Naive thymus-derived CD4-positive, alpha-beta T cell (primary cell): ENCODE results near the gene SPACA5. TPM values are rescaled to one million over a fixed set of nuclear protein-coding genes. Genes with fewer than 3 reads are reported as not detected.
A peak's percentile ranks its signal among the peaks of the same experiment; 100 is the strongest.
"Not testable (repeated sequence)": the region's sequence is repeated elsewhere in the genome, so short reads cannot be mapped to it uniquely, and the experiment has no call there.

Experiments
- ATAC-seq: fragments of 150-1000 bp; cut with Tn5 transposase; 2 replicates; pipeline ENCODE4 v1.10.0; 2021; ENCODE audit warnings: mild to moderate bottlenecking, moderate library complexity
- CTCF ChIA-PET: fragments of 350-600 bp; sonication (Branson Sonifier 250); formaldehyde crosslinking; loops from one replicate; lab custom pipeline; 2021; ENCODE audit warnings: antibody characterized with exemption; lab: Charles Lee
- POLR2A ChIA-PET: fragments of 350-600 bp; sonication (Branson Sonifier 250); formaldehyde crosslinking; loops from one replicate; lab custom pipeline; 2021; ENCODE audit warnings: antibody characterized with exemption, inconsistent platforms; lab: Charles Lee
- DNase-seq, 9 donors: peaks; one replicate each; pipeline versions ENCODE4 v3.0.0 to v3.0.0-alpha.2; 2020 to 2022; ENCODE audit warnings: mixed read lengths in 1 of 9
- H3K27ac ChIP-seq: one replicate; pipeline ENCODE4 v1.7.0; 2013; ENCODE audit warnings: mild to moderate bottlenecking, low read depth, low read length, moderate library complexity
- H3K27me3 ChIP-seq, 2 donors: one replicate each; pipeline ENCODE4 v1.7.0; 2013; ENCODE audit warnings: low read length in 2 of 2, mild to moderate bottlenecking in 2 of 2, moderate library complexity in 2 of 2; ENCODE audit not compliant: control insufficient read depth in 2 of 2, insufficient read depth in 2 of 2
- H3K36me3 ChIP-seq, 3 experiments: 1 replicate in 2 of 3; 2 replicates in 1 of 3; pipeline ENCODE4 v1.7.0; 2013; ENCODE audit warnings: low read length in 3 of 3, mild to moderate bottlenecking in 3 of 3, moderate library complexity in 1 of 3; ENCODE audit not compliant: insufficient read depth in 3 of 3, control insufficient read depth in 2 of 3
- H3K4me1 ChIP-seq, 2 donors: one replicate each; pipeline ENCODE4 v1.7.0; 2013; ENCODE audit warnings: low read length in 2 of 2, mild to moderate bottlenecking in 2 of 2, moderate library complexity in 1 of 2; ENCODE audit not compliant: control insufficient read depth in 2 of 2, insufficient read depth in 2 of 2
- H3K4me3 ChIP-seq: 2 replicates; pipeline ENCODE4 v1.7.0; 2013; ENCODE audit warnings: mild to moderate bottlenecking, low read length
- H3K9me3 ChIP-seq, 3 experiments: 1 replicate in 2 of 3; 2 replicates in 1 of 3; pipeline ENCODE4 v1.7.0; 2013; ENCODE audit warnings: low read length in 3 of 3; ENCODE audit not compliant: control insufficient read depth in 2 of 3
- H3K27ac Mint-ChIP-seq, 9 donors: one replicate each; pipeline ENCODE4 v1.8.0; 2020 to 2022; ENCODE audit warnings: mixed read lengths in 9 of 9, mild to moderate bottlenecking in 8 of 9, moderate library complexity in 5 of 9, inconsistent platforms in 2 of 9
- H3K27me3 Mint-ChIP-seq, 5 donors: one replicate each; pipeline ENCODE4 v1.8.0; 2021 to 2022; ENCODE audit warnings: mixed read lengths in 5 of 5, mild to moderate bottlenecking in 1 of 5
- H3K36me3 Mint-ChIP-seq, 5 donors: one replicate each; pipeline ENCODE4 v1.8.0; 2020 to 2022; ENCODE audit warnings: mixed read lengths in 5 of 5, mild to moderate bottlenecking in 3 of 5, inconsistent platforms in 1 of 5
- H3K4me1 Mint-ChIP-seq, 7 donors: one replicate each; pipeline ENCODE4 v1.8.0; 2020 to 2022; ENCODE audit warnings: mixed read lengths in 7 of 7, mild to moderate bottlenecking in 3 of 7, inconsistent platforms in 1 of 7
- H3K4me3 Mint-ChIP-seq, 10 donors: one replicate each; pipeline ENCODE4 v1.8.0; 2020 to 2022; ENCODE audit warnings: mild to moderate bottlenecking in 10 of 10, mixed read lengths in 10 of 10, moderate library complexity in 6 of 10, inconsistent platforms in 2 of 10
- H3K9me3 Mint-ChIP-seq, 11 donors: one replicate each; pipeline ENCODE4 v1.8.0; 2020 to 2022; ENCODE audit warnings: mixed read lengths in 11 of 11, mild to moderate bottlenecking in 4 of 11, inconsistent platforms in 1 of 11, moderate library complexity in 1 of 11
- intact Hi-C, 2 donors: fragments of 100-400 bp; cut with micrococcal nuclease; formaldehyde crosslinking; loops; one replicate each; pipeline ENCODE4 v1.15.1; 2023
- polyA plus RNA-seq, 2 donors: library from polyadenylated mRNA; unstranded; fragments of 300-500 nt; fragmentation: Illumina TruSeq; gene quantifications; one replicate each; pipeline ENCODE4 v1.2.3, GENCODE V29; 2021
- total RNA-seq, 6 experiments: library from RNA in 5 of 6; stranded (reverse) in 5 of 6; gene quantifications; 1 replicate in 5 of 6; 2 replicates in 1 of 6; pipeline ENCODE4 v1.2.3 and lab custom pipeline; 2021 to 2026

The SPACA5 gene
- total and polyA plus RNA-seq, 7 experiments from 2014 or later = 0.59 to 0.60 TPM; not detected in 5

DNA sequence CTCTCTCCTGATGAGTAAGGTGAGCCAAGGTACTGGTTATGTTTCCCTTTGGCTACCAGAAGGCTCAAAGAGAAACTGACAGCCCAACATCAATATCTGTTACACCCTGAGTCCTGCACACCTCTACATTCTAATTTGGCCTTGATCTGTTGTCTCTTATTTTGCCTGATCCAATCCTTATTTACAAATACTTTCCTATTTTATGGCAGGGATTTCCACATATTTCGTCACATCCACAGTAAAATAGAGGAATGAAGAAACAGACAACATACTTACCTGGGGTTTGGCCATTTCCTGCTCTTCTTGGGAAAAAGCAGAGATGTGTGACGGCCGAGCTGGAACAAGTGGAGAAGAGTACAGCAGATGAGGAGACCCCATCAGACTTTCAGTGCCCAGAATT lies 4.5 kb upstream of the SPACA5 start:
- Mint-ChIP-seq H3K9me3 (peaks cover 0 to 3% (median 0%) of the 10 kb centered on the region in 11 donors), H3K4me3 (peak overlapping the region; percentile 37 to 99 (median 82)), H3K27me3 (no peaks in the 10 kb centered on the region), H3K27ac (peak overlapping the region in 8 of 9 donors; percentile 25 to 100 (median 68)), H3K4me1 (peaks cover 7 to 36% (median 28%) of the 10 kb centered on the region in 7 donors), H3K36me3 (peaks cover 0 to 38% (median 19%) of the 10 kb centered on the region in 5 donors)
- H3K4me1 ChIP-seq = peaks cover 0 to 10% of the 10 kb centered on the region in 2 donors
- no peaks in the 10 kb centered on the region for H3K27me3 ChIP-seq
- no peaks in the 10 kb centered on the region for H3K9me3 ChIP-seq
- CTCF ChIA-PET = no interaction called here
- POLR2A ChIA-PET = interaction anchor here (0.5 to 1.0 kb wide), 3 partner anchors 13 to 1268 kb away, joined by 3 to 4 read pairs (median 4); no protein-coding TSS in a partner anchor
- ATAC-seq = no peak
- intact Hi-C loops = loop anchor here in 1 of 2 donors (5.0 kb wide), 1 partner anchor 345 kb away; the partner anchor contains the start of gene UXT
- no peak overlapping the region for H3K4me3 ChIP-seq
- peaks cover 0 to 3% (median 0%) of the 10 kb centered on the region in 3 experiments for H3K36me3 ChIP-seq
- H3K27ac ChIP-seq = peak overlapping the region; percentile 44
- no peak for DNase-seq

DNA sequence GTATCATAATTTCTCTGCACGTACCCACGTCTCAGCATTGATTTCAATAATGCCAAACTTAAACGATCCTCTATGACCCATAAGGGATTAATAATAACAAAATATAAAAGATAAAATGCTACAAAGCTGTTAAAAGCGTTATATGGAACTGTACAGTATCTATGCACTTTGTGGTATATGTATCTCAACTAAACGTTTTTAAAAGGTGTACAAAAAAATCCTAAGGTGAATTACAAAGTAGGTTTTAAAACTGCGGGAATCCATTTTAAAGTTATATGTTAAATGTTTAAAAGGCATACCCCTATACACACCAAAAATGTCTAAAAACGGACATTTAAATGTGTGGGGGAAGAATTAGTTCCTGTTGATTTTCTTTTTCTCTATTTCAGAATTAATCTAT lies 3.9 kb upstream of the SPACA5 start:
- intact Hi-C loops = loop anchor here in 1 of 2 donors (5.0 kb wide), 1 partner anchor 346 kb away; the partner anchor contains the start of gene UXT
- H3K4me1 Mint-ChIP-seq = peaks cover 7 to 36% (median 28%) of the 10 kb centered on the region in 7 donors
- peaks cover 0 to 34% (median 16%) of the 10 kb centered on the region in 5 donors for H3K36me3 Mint-ChIP-seq
- peaks cover 0 to 3% (median 0%) of the 10 kb centered on the region in 3 experiments for H3K36me3 ChIP-seq
- ChIA-PET POLR2A (interaction anchor here (0.5 to 1.0 kb wide), 3 partner anchors 13 to 1268 kb away, joined by 3 to 4 read pairs (median 4); no protein-coding TSS in a partner anchor), CTCF (no interaction called here)
- no peaks in the 10 kb centered on the region for H3K27me3 ChIP-seq
- no peaks in the 10 kb centered on the region for H3K9me3 ChIP-seq
- no peak for ATAC-seq
- H3K27me3 Mint-ChIP-seq = no peaks in the 10 kb centered on the region
- peaks cover 0 to 3% (median 0%) of the 10 kb centered on the region in 11 donors for H3K9me3 Mint-ChIP-seq
- peaks cover 0 to 10% of the 10 kb centered on the region in 2 donors for H3K4me1 ChIP-seq
- peak overlapping the region in 7 of 9 donors; percentile 32 to 100 (median 98) for H3K27ac Mint-ChIP-seq
- no peak overlapping the region for H3K4me3 ChIP-seq
- H3K27ac ChIP-seq = peak overlapping the region; percentile 74
- DNase-seq = no peak
- H3K4me3 Mint-ChIP-seq = peak overlapping the region in 9 of 10 donors; percentile 53 to 99 (median 95)

DNA sequence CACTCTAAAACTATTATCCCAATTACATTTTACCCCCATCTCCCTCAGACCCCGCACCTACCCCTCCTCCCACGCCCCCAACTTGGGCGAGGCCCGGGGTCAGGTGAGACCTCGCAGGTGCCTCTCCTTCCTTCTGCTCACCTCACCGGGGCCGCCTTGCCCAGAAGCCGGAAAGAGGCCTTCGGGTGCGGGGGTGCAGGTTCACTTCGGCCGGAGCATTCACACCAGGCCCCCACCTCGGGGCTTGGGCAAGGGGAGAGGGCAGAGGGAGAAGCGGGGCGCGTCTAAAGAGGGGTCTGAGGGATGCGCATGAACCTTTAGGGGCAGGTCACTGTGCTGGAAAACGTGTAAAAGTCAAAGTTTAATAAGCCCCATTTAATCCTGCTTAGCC lies 3.4 kb upstream of the SPACA5 start:
- Histone ChIP-seq H3K4me3 (peak overlapping the region; percentile 90), H3K36me3 (peaks cover 0 to 3% (median 0%) of the 10 kb centered on the region in 3 experiments), H3K9me3 (no peaks in the 10 kb centered on the region), H3K27ac (peak overlapping the region; percentile 74), H3K4me1 (peaks cover 0 to 10% of the 10 kb centered on the region in 2 donors), H3K27me3 (no peaks in the 10 kb centered on the region)
- Mint-ChIP-seq H3K4me1 (peaks cover 7 to 34% (median 28%) of the 10 kb centered on the region in 7 donors), H3K27me3 (no peaks in the 10 kb centered on the region), H3K4me3 (peak overlapping the region; percentile 91 to 99 (median 96)), H3K27ac (peak overlapping the region; percentile 96 to 100 (median 99)), H3K9me3 (peaks cover 0 to 3% (median 0%) of the 10 kb centered on the region in 11 donors), H3K36me3 (peaks cover 0 to 31% (median 12%) of the 10 kb centered on the region in 5 donors)
- intact Hi-C loops = loop anchor here in 1 of 2 donors (5.0 kb wide), 1 partner anchor 346 kb away; the partner anchor contains the start of gene UXT
- POLR2A ChIA-PET = interaction anchor here (0.9 kb wide), 1 partner anchor 18 kb away, joined by 3 read pairs; no protein-coding TSS in a partner anchor
- ATAC-seq (no peak), DNase-seq (peak in 3 of 9 donors; percentile 14 to 26 (median 18))
- CTCF ChIA-PET = no interaction called here

DNA sequence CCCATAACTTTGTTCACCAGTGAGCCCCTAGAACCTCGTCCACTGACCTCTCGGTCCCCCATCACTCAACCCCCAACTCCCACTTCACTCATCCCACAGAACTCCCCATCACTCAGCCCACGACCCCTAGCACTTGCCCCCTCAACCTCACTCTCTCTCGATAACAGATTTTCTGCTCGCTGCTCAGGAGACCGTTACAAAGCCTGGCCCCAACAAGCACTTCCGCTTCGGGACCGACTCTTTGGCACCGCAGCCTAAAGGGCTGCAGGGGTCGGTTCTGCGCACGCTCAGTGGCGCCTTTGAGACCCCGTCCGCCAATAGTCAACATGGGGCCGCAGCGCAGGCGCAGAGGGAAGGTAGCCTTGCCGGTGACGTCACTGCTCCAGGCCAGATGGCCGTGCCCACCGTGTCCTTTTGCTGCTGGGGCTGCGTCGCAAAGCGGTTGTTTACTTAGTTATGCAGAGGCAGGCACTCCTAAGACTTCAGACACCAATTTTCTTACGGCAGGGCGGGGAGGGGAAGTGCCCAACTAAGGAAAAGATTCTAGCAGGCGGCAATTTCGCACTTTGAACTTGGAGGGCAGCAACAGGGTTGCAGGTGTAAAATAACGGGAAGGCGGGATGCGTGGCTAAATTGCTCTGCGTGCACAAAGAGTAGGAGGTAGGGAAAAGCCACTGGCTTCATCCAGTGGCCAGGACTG lies 2.9 kb upstream of the SPACA5 start, which contains the start of gene ZNF182:
TSS of gene ZNF182 (minus strand) at position 232 of the 700 bp plus-strand sequence. CDS start 1,380 bp downstream, outside the sequence.
- Mint-ChIP-seq H3K9me3 (peaks cover 0 to 3% (median 0%) of the 10 kb centered on the region in 11 donors), H3K27me3 (no peaks in the 10 kb centered on the region), H3K27ac (peak within 1 kb of the TSS; percentile 96 to 100 (median 99)), H3K4me1 (peaks cover 7 to 34% (median 28%) of the 10 kb centered on the region in 7 donors), H3K36me3 (peaks cover 0 to 28% (median 12%) of the 10 kb centered on the region in 5 donors), H3K4me3 (peak within 1 kb of the TSS; percentile 91 to 99 (median 96))
- intact Hi-C loops = loop anchor here in 1 of 2 donors (5.0 kb wide), 1 partner anchor 347 kb away; the partner anchor contains the start of gene UXT
- Histone ChIP-seq H3K9me3 (no peaks in the 10 kb centered on the region), H3K27ac (peak within 1 kb of the TSS; percentile 74), H3K4me3 (peak within 1 kb of the TSS; percentile 90), H3K27me3 (no peaks in the 10 kb centered on the region), H3K4me1 (peaks cover 0 to 10% of the 10 kb centered on the region in 2 donors), H3K36me3 (peaks cover 0 to 3% (median 0%) of the 10 kb centered on the region in 3 experiments)
- POLR2A ChIA-PET = no interaction called here
- ATAC-seq (peak; percentile 94), DNase-seq (peak; percentile 83 to 93 (median 89))
- CTCF ChIA-PET = no interaction called here

DNA sequence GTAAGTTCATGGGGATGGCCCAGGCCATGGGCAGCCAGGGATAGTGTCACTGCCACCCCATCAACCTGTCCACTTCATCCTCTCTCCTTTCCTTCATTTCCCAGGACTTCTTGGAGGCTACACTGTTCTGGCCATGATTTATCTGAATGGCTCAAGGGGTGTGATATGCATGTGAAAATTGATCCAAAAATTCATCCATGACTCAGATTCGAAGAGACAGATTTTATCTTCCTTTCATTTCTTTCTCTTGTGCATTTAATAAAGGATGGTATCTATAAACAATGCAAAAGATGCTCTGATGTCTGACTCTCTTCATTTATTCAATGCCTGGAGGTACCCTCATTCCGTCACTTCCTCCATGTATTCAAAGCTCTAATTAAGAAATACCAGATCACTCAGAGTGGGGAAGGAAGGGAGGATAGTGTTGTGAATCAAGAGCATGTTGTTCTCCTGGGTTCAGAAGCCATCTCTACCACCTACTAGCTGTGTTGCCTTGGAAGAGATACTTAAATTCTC lies 2.7 kb downstream of the SPACA5 start:
- CTCF ChIA-PET, H3K27ac ChIP-seq: not testable (repeated sequence)

DNA sequence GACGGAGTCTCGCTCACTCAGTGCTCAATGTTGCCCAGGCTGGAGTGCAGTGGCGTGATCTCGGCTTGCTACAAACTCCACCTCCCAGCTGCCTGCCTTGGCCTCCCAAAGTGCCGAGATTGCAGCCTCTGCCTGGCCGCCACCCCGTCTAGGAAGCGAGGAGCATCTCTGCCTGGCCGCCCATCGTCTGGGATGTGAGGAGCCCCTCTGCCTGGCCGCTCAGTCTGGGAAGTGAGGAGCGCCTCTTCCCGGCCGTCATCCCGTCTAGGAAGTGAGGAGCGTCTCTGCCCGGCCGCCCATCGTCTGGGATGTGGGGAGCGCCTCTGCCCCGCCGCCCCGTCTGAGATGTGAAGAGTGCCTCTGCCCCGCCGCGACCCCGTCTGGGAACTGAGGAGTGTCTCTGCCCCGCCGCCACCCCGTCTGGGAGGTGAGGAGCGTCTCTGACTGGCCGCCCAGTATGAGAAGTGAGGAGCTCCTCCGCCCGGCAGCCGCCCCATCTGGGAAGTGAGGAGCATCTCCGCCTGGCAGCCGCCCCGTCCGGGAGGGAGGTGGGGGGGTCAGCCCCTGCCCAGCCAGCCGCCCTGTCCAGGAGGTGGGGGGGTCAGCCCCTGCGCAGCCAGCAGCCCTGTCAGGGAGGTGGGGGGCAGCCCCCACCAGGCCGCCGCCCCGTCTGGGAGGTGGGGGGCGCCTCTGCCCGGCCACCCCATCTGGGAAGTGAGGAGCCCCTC lies 10.0 kb downstream of the SPACA5 start:
- H3K4me1 Mint-ChIP-seq = peaks cover 0 to 21% (median 5%) of the 10 kb centered on the region in 7 donors
- H3K36me3 Mint-ChIP-seq, H3K36me3 ChIP-seq, DNase-seq, H3K9me3 Mint-ChIP-seq, H3K4me3 ChIP-seq, H3K27me3 Mint-ChIP-seq, intact Hi-C loops, H3K4me3 Mint-ChIP-seq, H3K27ac ChIP-seq, H3K4me1 ChIP-seq, POLR2A ChIA-PET, H3K27me3 ChIP-seq, H3K27ac Mint-ChIP-seq, ATAC-seq, H3K9me3 ChIP-seq, CTCF ChIA-PET: not testable (repeated sequence)

More for the DNA sequence above, 2.7 kb downstream of the SPACA5 start:
- H3K4me1 Mint-ChIP-seq, intact Hi-C loops, H3K4me1 ChIP-seq, H3K36me3 ChIP-seq, H3K9me3 ChIP-seq, H3K36me3 Mint-ChIP-seq, POLR2A ChIA-PET, H3K9me3 Mint-ChIP-seq, H3K27me3 ChIP-seq, H3K4me3 Mint-ChIP-seq, H3K4me3 ChIP-seq, H3K27me3 Mint-ChIP-seq, DNase-seq, ATAC-seq, H3K27ac Mint-ChIP-seq: not testable (repeated sequence)
